Measurements from ENCODE around the gene THOC6. TPM values are rescaled to one million over a fixed set of nuclear protein-coding genes. Genes with fewer than 3 reads are reported as not detected.

THOC6 gene
- total RNA-seq, 5 donors from 2014 or later (not counting 1 experiment from before 2014, with no cell fraction given): 23.7 to 32.8 (median 31.7) TPM

DNA sequence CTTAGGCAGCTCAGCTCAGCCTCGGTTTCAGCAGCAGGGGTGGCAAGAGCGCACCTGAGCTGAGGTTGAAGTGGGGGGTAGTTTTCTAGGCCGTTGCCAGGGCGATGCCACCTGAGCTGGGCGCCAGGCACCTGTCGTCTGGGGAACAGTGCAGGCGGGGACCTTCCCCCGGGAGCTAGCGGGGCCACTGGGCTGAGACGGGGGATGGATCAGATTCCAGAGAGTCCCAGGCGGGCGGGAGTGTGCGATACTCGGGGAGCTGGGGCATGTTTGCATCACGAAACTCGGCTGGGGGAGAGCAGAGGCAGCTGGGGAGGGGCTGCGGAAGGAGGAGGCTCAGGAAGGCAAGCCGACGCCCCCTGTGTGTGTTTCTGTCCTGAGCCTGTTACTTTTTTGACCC, 11.6 kb upstream of the THOC6 start:
- H3K27me3 Mint-ChIP-seq: peaks cover 0 to 19% of the 10 kb centered on the region in 2 donors
- H3K27ac Mint-ChIP-seq: no peak overlapping the region
- no peak overlapping the region for H3K27ac ChIP-seq (ENCODE audit: low read length)
- no peak overlapping the region for H3K4me3 ChIP-seq (ENCODE audit: control insufficient read depth in 1 of 2, extremely low read depth in 1 of 2, low read length in 1 of 2)
- no peaks in the 10 kb centered on the region for H3K9me3 ChIP-seq
- peaks cover 16 to 33% of the 10 kb centered on the region in 2 experiments for H3K4me1 ChIP-seq (ENCODE audit: control insufficient read depth in 1 of 2, extremely low read depth in 1 of 2, insufficient read depth in 2 of 2, low read length in 2 of 2)
- H3K27me3 ChIP-seq (replicated peaks in 1 of 2; ENCODE audit: control insufficient read depth in 2 of 2, extremely low read depth in 1 of 2, insufficient read depth in 2 of 2, low read length in 1 of 2): peaks cover 0 to 64% of the 10 kb centered on the region in 2 experiments
- POLR2A ChIA-PET: no interaction called here
- no peaks in the 10 kb centered on the region for H3K36me3 Mint-ChIP-seq
- peaks cover 17 to 23% (median 19%) of the 10 kb centered on the region in 3 donors for H3K4me1 Mint-ChIP-seq
- no peak overlapping the region for H3K4me3 Mint-ChIP-seq
- WGBS (ENCODE audit: insufficient coverage): 56% methylated on average over 17 of the region's 19 CpGs
- CTCF ChIA-PET: interaction anchor here in 1 of 2 donors (0.6 kb wide), 1 partner anchor 54 kb away, joined by 4 read pairs; no protein-coding TSS in a partner anchor
- DNase-seq (no peak), ATAC-seq (replicated peaks in 1 of 4) (no peak)
- H3K36me3 ChIP-seq (ENCODE audit: control insufficient read depth in 2 of 2, extremely low read depth in 1 of 2, insufficient read depth in 1 of 2, low read length in 1 of 2): no peaks in the 10 kb centered on the region
- no peaks in the 10 kb centered on the region for H3K9me3 Mint-ChIP-seq

DNA sequence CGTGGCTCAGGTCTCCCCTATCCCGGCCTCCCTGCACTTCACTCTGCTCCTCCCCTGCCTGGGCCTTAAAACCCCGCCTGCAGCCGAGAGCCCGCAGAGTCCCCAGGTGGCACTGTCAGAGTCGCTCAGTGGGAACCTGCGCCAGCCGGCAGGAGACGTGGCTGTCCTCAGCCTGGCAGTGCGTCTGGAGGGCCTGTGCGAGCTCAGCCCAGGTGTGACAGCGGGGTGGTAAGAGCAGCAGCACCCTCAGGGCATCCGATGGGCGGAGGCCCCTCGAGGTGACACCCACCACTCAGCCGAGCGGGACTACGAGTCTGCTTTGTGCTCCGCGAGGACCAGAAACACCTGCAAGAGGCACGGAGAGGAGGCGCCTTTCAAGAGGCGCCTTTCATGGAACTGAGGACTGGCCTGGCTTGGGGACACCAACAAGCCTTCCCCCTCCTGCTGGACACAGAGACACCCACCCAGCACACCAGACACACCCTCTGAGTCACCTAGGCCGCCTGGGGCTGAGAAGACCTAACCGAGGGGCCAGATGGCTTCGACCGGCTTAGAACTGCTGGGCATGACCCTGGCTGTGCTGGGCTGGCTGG, 10.9 kb upstream of the THOC6 start, which contains the start of gene CLDN9:
TSS of gene CLDN9 (plus strand) at position 96 of the 593 bp plus-strand sequence. CDS start at position 536, 440 bp downstream.
- Mint-ChIP-seq H3K9me3 (no peaks in the 10 kb centered on the region), H3K27me3 (peaks cover 0 to 19% of the 10 kb centered on the region in 2 donors), H3K27ac (no peak within 1 kb of the TSS), H3K4me1 (peaks cover 11 to 16% (median 12%) of the 10 kb centered on the region in 3 donors), H3K4me3 (no peak within 1 kb of the TSS), H3K36me3 (no peaks in the 10 kb centered on the region)
- ATAC-seq (replicated peaks in 1 of 4) (peak; percentile 27 to 69 (median 34)), DNase-seq (peak in 1 of 35 experiments; percentile 29)
- Histone ChIP-seq H3K27me3 (replicated peaks in 1 of 2; ENCODE audit: control insufficient read depth in 2 of 2, extremely low read depth in 1 of 2, insufficient read depth in 2 of 2, low read length in 1 of 2) (peaks cover 0 to 66% of the 10 kb centered on the region in 2 experiments), H3K4me3 (ENCODE audit: control insufficient read depth in 1 of 2, extremely low read depth in 1 of 2, low read length in 1 of 2) (no peak within 1 kb of the TSS), H3K9me3 (no peaks in the 10 kb centered on the region), H3K27ac (ENCODE audit: low read length) (no peak within 1 kb of the TSS), H3K36me3 (ENCODE audit: control insufficient read depth in 2 of 2, extremely low read depth in 1 of 2, insufficient read depth in 1 of 2, low read length in 1 of 2) (no peaks in the 10 kb centered on the region), H3K4me1 (ENCODE audit: control insufficient read depth in 1 of 2, extremely low read depth in 1 of 2, insufficient read depth in 2 of 2, low read length in 2 of 2) (peaks cover 10 to 31% of the 10 kb centered on the region in 2 experiments)
- WGBS (ENCODE audit: insufficient coverage): 64% methylated on average over 27 of the region's 27 CpGs
- POLR2A ChIA-PET: no interaction called here
- CTCF ChIA-PET: no interaction called here

DNA sequence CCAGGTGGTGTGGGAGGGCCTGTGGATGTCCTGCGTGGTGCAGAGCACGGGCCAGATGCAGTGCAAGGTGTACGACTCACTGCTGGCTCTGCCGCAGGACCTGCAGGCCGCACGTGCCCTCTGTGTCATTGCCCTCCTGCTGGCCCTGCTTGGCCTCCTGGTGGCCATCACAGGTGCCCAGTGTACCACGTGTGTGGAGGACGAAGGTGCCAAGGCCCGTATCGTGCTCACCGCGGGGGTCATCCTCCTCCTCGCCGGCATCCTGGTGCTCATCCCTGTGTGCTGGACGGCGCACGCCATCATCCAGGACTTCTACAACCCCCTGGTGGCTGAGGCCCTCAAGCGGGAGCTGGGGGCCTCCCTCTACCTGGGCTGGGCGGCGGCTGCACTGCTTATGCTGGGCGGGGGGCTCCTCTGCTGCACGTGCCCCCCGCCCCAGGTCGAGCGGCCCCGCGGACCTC, 10.3 kb upstream of the THOC6 start:
- ATAC-seq (replicated peaks in 1 of 4) (no peak), DNase-seq (no peak)
- CTCF ChIA-PET: interaction anchor here in 1 of 2 donors (0.6 kb wide), 1 partner anchor 64 kb away, joined by 3 read pairs; no protein-coding TSS in a partner anchor
- peaks cover 5 to 13% (median 11%) of the 10 kb centered on the region in 3 donors for H3K4me1 Mint-ChIP-seq
- H3K36me3 Mint-ChIP-seq: no peaks in the 10 kb centered on the region
- Histone ChIP-seq H3K36me3 (ENCODE audit: control insufficient read depth in 2 of 2, extremely low read depth in 1 of 2, insufficient read depth in 1 of 2, low read length in 1 of 2) (no peaks in the 10 kb centered on the region), H3K27ac (ENCODE audit: low read length) (no peak overlapping the region), H3K4me1 (ENCODE audit: control insufficient read depth in 1 of 2, extremely low read depth in 1 of 2, insufficient read depth in 2 of 2, low read length in 2 of 2) (peaks cover 4 to 31% of the 10 kb centered on the region in 2 experiments), H3K9me3 (no peaks in the 10 kb centered on the region), H3K4me3 (ENCODE audit: control insufficient read depth in 1 of 2, extremely low read depth in 1 of 2, low read length in 1 of 2) (no peak overlapping the region), H3K27me3 (replicated peaks in 1 of 2; ENCODE audit: control insufficient read depth in 2 of 2, extremely low read depth in 1 of 2, insufficient read depth in 2 of 2, low read length in 1 of 2) (peaks cover 0 to 68% of the 10 kb centered on the region in 2 experiments)
- no peaks in the 10 kb centered on the region for H3K9me3 Mint-ChIP-seq
- POLR2A ChIA-PET: no interaction called here
- WGBS (ENCODE audit: insufficient coverage): 90% methylated on average over 27 of the region's 27 CpGs
- H3K4me3 Mint-ChIP-seq: no peak overlapping the region
- no peak overlapping the region for H3K27ac Mint-ChIP-seq
- peaks cover 0 to 19% of the 10 kb centered on the region in 2 donors for H3K27me3 Mint-ChIP-seq

DNA sequence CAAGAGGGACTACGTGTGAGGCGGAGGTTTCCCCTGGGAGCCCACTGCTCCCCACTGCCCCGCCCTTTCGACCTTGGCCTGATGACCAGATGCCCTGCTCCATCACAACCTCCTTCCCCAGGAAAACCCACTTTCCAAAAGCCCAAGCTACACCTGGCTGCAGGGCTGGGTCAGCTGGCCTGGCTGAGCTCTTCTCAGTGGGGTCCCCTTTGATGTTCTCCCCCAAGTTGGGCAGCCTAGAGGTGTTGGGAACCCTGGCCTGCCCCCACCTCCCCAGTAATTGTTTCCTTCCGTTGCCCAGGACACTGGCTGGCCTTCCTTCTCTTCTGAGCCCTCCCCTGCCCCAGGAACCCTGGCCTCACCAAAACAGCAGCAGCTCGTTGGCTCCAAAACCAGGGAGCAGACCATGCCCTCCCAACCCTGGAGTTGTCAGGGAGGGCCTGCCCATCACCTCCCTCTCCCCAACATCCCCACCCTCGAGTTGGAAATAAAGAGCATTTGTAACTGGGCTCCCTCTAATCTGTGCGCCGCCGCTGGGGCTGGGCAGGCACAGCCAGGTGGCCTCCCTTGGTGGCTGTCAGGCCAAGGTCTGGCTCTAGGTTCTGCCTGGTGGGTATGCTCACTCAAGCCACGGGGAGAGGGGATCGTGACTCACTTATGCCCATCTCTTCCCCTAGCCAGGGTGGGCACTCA, 9.7 kb upstream of the THOC6 start:
- Mint-ChIP-seq H3K9me3 (no peaks in the 10 kb centered on the region), H3K4me1 (peaks cover 0 to 10% (median 8%) of the 10 kb centered on the region in 3 donors), H3K27me3 (peaks cover 0 to 19% of the 10 kb centered on the region in 2 donors), H3K36me3 (no peaks in the 10 kb centered on the region), H3K27ac (no peak overlapping the region), H3K4me3 (no peak overlapping the region)
- ATAC-seq (replicated peaks in 1 of 4): no peak
- ChIA-PET CTCF (interaction anchor here in 1 of 2 donors (0.6 kb wide), 1 partner anchor 65 kb away, joined by 3 read pairs; no protein-coding TSS in a partner anchor), POLR2A (no interaction called here)
- Histone ChIP-seq H3K36me3 (ENCODE audit: control insufficient read depth in 2 of 2, extremely low read depth in 1 of 2, insufficient read depth in 1 of 2, low read length in 1 of 2) (no peaks in the 10 kb centered on the region), H3K9me3 (no peaks in the 10 kb centered on the region), H3K27ac (ENCODE audit: low read length) (no peak overlapping the region), H3K4me3 (ENCODE audit: control insufficient read depth in 1 of 2, extremely low read depth in 1 of 2, low read length in 1 of 2) (no peak overlapping the region), H3K27me3 (replicated peaks in 1 of 2; ENCODE audit: control insufficient read depth in 2 of 2, extremely low read depth in 1 of 2, insufficient read depth in 2 of 2, low read length in 1 of 2) (peaks cover 0 to 69% of the 10 kb centered on the region in 2 experiments), H3K4me1 (ENCODE audit: control insufficient read depth in 1 of 2, extremely low read depth in 1 of 2, insufficient read depth in 2 of 2, low read length in 2 of 2) (peaks cover 0 to 31% of the 10 kb centered on the region in 2 experiments)
- no peak for DNase-seq
- WGBS (ENCODE audit: insufficient coverage): 69% methylated on average over 7 of the region's 12 CpGs

DNA sequence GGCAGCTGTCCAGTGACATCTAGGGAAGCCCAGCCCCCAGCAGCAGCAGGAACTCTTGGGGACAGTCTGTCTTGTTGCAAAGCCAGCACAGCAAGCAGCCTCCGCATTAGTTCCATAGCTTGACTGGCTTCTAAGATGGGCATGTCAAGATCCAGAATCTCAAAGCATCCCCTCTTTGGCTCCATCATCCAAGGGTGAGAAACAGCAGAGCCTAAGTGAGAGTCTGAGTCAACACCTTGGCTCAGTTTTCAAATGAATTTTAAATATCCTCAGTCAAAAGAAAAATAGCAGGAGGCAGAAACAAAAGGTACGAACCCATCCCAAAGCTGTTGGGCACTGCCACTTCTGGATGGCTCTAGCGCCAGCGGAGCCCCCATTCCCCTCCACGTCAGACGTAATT, 8.9 kb upstream of the THOC6 start:
- Mint-ChIP-seq H3K9me3 (no peaks in the 10 kb centered on the region), H3K4me3 (no peak overlapping the region), H3K4me1 (peaks cover 3 to 14% (median 14%) of the 10 kb centered on the region in 3 donors), H3K36me3 (no peaks in the 10 kb centered on the region), H3K27me3 (peaks cover 0 to 20% of the 10 kb centered on the region in 2 donors), H3K27ac (no peak overlapping the region)
- WGBS (ENCODE audit: insufficient coverage): 88% methylated on average over 6 of the region's 6 CpGs
- H3K36me3 ChIP-seq (ENCODE audit: control insufficient read depth in 2 of 2, extremely low read depth in 1 of 2, insufficient read depth in 1 of 2, low read length in 1 of 2): no peaks in the 10 kb centered on the region
- H3K9me3 ChIP-seq: no peaks in the 10 kb centered on the region
- ATAC-seq (replicated peaks in 1 of 4) (no peak), DNase-seq (no peak)
- H3K27ac ChIP-seq (ENCODE audit: low read length): no peak overlapping the region
- H3K27me3 ChIP-seq (replicated peaks in 1 of 2; ENCODE audit: control insufficient read depth in 2 of 2, extremely low read depth in 1 of 2, insufficient read depth in 2 of 2, low read length in 1 of 2): peaks cover 0 to 63% of the 10 kb centered on the region in 2 experiments
- H3K4me3 ChIP-seq (ENCODE audit: control insufficient read depth in 1 of 2, extremely low read depth in 1 of 2, low read length in 1 of 2): no peak overlapping the region
- H3K4me1 ChIP-seq (ENCODE audit: control insufficient read depth in 1 of 2, extremely low read depth in 1 of 2, insufficient read depth in 2 of 2, low read length in 2 of 2): peaks cover 2 to 38% of the 10 kb centered on the region in 2 experiments
- POLR2A ChIA-PET: no interaction called here
- CTCF ChIA-PET: no interaction called here

DNA sequence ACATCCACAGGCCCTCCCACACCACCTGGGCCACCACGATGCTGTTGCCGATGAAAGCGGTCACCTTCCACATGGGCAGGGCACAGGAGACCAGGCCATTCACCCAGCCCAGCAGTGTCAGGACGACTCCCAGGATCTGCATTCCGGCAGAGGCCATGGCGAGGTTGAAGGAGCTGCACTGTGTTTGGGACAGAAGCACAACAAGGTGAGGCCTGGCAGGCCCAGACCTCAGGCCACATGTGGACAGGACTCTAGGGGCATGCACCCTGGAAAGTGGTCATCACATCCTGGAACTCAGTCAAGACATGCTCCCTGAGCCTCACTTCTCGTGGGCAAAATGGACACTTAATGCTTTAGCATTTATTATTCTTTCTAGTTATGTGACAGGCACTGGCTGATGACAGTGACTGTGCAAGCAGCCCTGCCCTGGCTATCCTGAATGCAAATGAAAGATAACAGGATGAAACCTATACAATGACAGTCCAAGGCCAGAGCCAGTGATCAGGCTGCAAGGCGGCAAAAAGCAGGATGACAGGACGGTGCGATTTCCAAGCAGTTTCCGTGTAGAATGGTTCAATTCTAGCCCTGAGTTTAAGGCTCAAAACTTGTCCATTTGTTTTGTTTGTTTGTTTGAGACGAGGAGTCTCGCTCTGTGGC, 7.8 kb upstream of the THOC6 start:
- DNase-seq (no peak), ATAC-seq (replicated peaks in 1 of 4) (no peak)
- peaks cover 7 to 47% of the 10 kb centered on the region in 2 experiments for H3K4me1 ChIP-seq (ENCODE audit: control insufficient read depth in 1 of 2, extremely low read depth in 1 of 2, insufficient read depth in 2 of 2, low read length in 2 of 2)
- no peaks in the 10 kb centered on the region for H3K9me3 ChIP-seq
- peaks cover 6 to 19% (median 18%) of the 10 kb centered on the region in 3 donors for H3K4me1 Mint-ChIP-seq
- WGBS (ENCODE audit: insufficient coverage): 87% methylated on average over 9 of the region's 13 CpGs
- no peak overlapping the region for H3K27ac Mint-ChIP-seq
- H3K36me3 ChIP-seq (ENCODE audit: control insufficient read depth in 2 of 2, extremely low read depth in 1 of 2, insufficient read depth in 1 of 2, low read length in 1 of 2): no peaks in the 10 kb centered on the region
- no peaks in the 10 kb centered on the region for H3K9me3 Mint-ChIP-seq
- no peak overlapping the region for H3K4me3 ChIP-seq (ENCODE audit: control insufficient read depth in 1 of 2, extremely low read depth in 1 of 2, low read length in 1 of 2)
- no peaks in the 10 kb centered on the region for H3K36me3 Mint-ChIP-seq
- H3K27me3 Mint-ChIP-seq: peaks cover 0 to 20% of the 10 kb centered on the region in 2 donors
- H3K27me3 ChIP-seq (replicated peaks in 1 of 2; ENCODE audit: control insufficient read depth in 2 of 2, extremely low read depth in 1 of 2, insufficient read depth in 2 of 2, low read length in 1 of 2): peaks cover 0 to 56% of the 10 kb centered on the region in 2 experiments
- no peak overlapping the region for H3K4me3 Mint-ChIP-seq
- ChIA-PET CTCF (no interaction called here), POLR2A (no interaction called here)
- no peak overlapping the region for H3K27ac ChIP-seq (ENCODE audit: low read length)
